ENCODE data around the gene OCRL. TPM values are rescaled to one million over a fixed set of nuclear protein-coding genes. Genes with fewer than 3 reads are reported as not detected.
"Not testable (repeated sequence)": the region's sequence is repeated elsewhere in the genome, so short reads cannot be mapped to it uniquely, and the experiment has no call there.

The OCRL gene
- total RNA-seq, 1 donor from 2014 or later = 49.8 TPM

DNA sequence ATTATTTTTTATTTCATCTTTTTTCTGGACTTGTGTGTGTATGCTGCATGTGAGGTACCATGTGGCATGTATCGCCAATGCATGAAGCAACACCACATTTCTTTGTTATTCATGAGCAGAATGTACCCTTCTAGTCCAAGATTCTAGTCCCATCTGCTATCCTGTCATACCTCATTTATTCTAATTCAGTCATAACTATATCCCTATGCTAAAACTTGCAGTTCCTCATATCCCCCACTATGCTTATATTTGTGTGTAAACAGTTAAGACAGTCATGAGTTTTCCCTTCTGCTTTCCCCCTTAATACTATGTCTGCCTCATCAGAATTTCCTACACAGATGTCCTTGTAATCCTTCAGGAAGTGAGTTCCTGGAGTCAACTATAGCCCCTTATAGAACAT lies 19.7 kb downstream of the OCRL start:
- DNase-seq (ENCODE audit: extremely low spot score, unreplicated experiment) = no peak
- no peak overlapping the region for H3K27ac Mint-ChIP-seq (ENCODE audit: unreplicated experiment)
- H3K4me1 Mint-ChIP-seq (ENCODE audit: unreplicated experiment) = no peaks in the 10 kb centered on the region
- peaks cover 3% of the 10 kb centered on the region for H3K9me3 Mint-ChIP-seq (ENCODE audit: unreplicated experiment)
- H3K4me3 Mint-ChIP-seq (ENCODE audit: unreplicated experiment) = no peak overlapping the region
- H3K27me3 Mint-ChIP-seq (ENCODE audit: unreplicated experiment) = no peaks in the 10 kb centered on the region
- TF ChIP-seq, protein P1, sequence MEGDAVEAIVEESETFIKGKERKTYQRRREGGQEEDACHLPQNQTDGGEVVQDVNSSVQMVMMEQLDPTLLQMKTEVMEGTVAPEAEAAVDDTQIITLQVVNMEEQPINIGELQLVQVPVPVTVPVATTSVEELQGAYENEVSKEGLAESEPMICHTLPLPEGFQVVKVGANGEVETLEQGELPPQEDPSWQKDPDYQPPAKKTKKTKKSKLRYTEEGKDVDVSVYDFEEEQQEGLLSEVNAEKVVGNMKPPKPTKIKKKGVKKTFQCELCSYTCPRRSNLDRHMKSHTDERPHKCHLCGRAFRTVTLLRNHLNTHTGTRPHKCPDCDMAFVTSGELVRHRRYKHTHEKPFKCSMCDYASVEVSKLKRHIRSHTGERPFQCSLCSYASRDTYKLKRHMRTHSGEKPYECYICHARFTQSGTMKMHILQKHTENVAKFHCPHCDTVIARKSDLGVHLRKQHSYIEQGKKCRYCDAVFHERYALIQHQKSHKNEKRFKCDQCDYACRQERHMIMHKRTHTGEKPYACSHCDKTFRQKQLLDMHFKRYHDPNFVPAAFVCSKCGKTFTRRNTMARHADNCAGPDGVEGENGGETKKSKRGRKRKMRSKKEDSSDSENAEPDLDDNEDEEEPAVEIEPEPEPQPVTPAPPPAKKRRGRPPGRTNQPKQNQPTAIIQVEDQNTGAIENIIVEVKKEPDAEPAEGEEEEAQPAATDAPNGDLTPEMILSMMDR (IDR thresholded peaks at IDR 0.05) = no peak
- peaks cover 63% of the 10 kb centered on the region for H3K36me3 Mint-ChIP-seq (ENCODE audit: unreplicated experiment)

DNA sequence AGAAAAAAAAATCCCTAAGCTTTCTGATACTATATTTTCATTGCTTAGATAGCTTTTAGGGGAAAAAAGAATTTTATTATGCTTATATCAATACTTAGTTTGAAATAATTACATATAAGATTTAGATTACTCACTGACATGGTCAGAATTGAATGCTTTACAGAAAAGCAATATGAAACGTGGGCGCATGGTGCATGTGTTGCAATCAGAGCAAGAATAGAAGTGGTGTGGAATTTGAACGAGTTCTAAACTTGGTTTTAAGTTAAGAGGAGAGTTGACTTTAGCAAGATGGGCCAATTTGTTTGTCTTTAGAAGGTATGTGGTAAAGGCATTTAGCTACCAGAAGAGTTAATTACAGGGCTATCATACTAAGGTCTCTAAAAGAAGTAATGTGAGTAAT lies 21.4 kb downstream of the OCRL start:
- H3K27me3 Mint-ChIP-seq (ENCODE audit: unreplicated experiment) = no peaks in the 10 kb centered on the region
- no peak for DNase-seq (ENCODE audit: extremely low spot score, unreplicated experiment)
- no peak overlapping the region for H3K4me3 Mint-ChIP-seq (ENCODE audit: unreplicated experiment)
- peaks cover 71% of the 10 kb centered on the region for H3K36me3 Mint-ChIP-seq (ENCODE audit: unreplicated experiment)
- peaks cover 3% of the 10 kb centered on the region for H3K9me3 Mint-ChIP-seq (ENCODE audit: unreplicated experiment)
- TF ChIP-seq, protein P1 (IDR thresholded peaks at IDR 0.05) = no peak
- H3K4me1 Mint-ChIP-seq (ENCODE audit: unreplicated experiment) = no peaks in the 10 kb centered on the region
- no peak overlapping the region for H3K27ac Mint-ChIP-seq (ENCODE audit: unreplicated experiment)

- H3K36me3 Mint-ChIP-seq (ENCODE audit: unreplicated experiment) = peaks cover 70% of the 10 kb centered on the region
- H3K27ac Mint-ChIP-seq (ENCODE audit: unreplicated experiment); H3K27me3 Mint-ChIP-seq (ENCODE audit: unreplicated experiment); DNase-seq (ENCODE audit: extremely low spot score, unreplicated experiment); H3K4me1 Mint-ChIP-seq (ENCODE audit: unreplicated experiment); H3K4me3 Mint-ChIP-seq (ENCODE audit: unreplicated experiment); H3K9me3 Mint-ChIP-seq (ENCODE audit: unreplicated experiment): not testable (repeated sequence)
Observed at GRCh38 chrX:129564345-129564744, 24.3 kb downstream of the OCRL start.

GRCh38 chrX:129565046-129565650 lies 25.1 kb downstream of the OCRL start:
- Mint-ChIP-seq H3K9me3 (ENCODE audit: unreplicated experiment) (peaks cover 3% of the 10 kb centered on the region), H3K36me3 (ENCODE audit: unreplicated experiment) (peaks cover 69% of the 10 kb centered on the region), H3K4me1 (ENCODE audit: unreplicated experiment) (no peaks in the 10 kb centered on the region), H3K27ac (ENCODE audit: unreplicated experiment) (no peak overlapping the region), H3K27me3 (ENCODE audit: unreplicated experiment) (no peaks in the 10 kb centered on the region), H3K4me3 (ENCODE audit: unreplicated experiment) (no peak overlapping the region)
- TF ChIP-seq, protein P1 (IDR thresholded peaks at IDR 0.05) = no peak
- DNase-seq (ENCODE audit: extremely low spot score, unreplicated experiment) = no peak

GRCh38 chrX:129566073-129566472 lies 26.0 kb downstream of the OCRL start:
- Mint-ChIP-seq H3K36me3 (ENCODE audit: unreplicated experiment) (peaks cover 68% of the 10 kb centered on the region), H3K27ac (ENCODE audit: unreplicated experiment) (no peak overlapping the region), H3K4me3 (ENCODE audit: unreplicated experiment) (no peak overlapping the region), H3K9me3 (ENCODE audit: unreplicated experiment) (peaks cover 3% of the 10 kb centered on the region), H3K27me3 (ENCODE audit: unreplicated experiment) (no peaks in the 10 kb centered on the region), H3K4me1 (ENCODE audit: unreplicated experiment) (no peaks in the 10 kb centered on the region)
- TF ChIP-seq, protein P1 (IDR thresholded peaks at IDR 0.05) = no peak
- DNase-seq (ENCODE audit: extremely low spot score, unreplicated experiment) = no peak

DNA sequence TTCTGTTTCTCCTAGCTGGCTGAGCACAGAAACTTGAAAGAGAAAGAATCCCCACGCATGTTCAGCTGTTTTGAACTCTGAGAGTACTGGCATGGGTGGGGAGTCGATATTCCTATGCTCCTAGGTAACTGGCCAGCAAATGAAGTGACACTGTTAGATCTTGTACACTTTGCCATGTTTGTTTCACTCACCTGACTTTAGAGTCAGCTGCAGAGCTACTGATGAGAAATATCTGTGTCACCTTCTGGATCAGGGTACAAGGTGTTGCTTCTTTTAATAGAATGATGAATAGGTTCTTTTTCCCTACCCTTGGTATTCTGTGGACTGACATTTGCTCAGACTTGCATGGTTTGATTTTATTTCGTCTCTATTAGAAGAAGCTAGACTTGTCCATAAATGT lies 28.3 kb downstream of the OCRL start:
- Mint-ChIP-seq H3K27me3 (ENCODE audit: unreplicated experiment) (no peaks in the 10 kb centered on the region), H3K36me3 (ENCODE audit: unreplicated experiment) (peaks cover 57% of the 10 kb centered on the region), H3K4me3 (ENCODE audit: unreplicated experiment) (no peak overlapping the region), H3K4me1 (ENCODE audit: unreplicated experiment) (peaks cover 4% of the 10 kb centered on the region), H3K27ac (ENCODE audit: unreplicated experiment) (no peak overlapping the region), H3K9me3 (ENCODE audit: unreplicated experiment) (peaks cover 2% of the 10 kb centered on the region)
- TF ChIP-seq, protein P1 (IDR thresholded peaks at IDR 0.05) = no peak
- DNase-seq (ENCODE audit: extremely low spot score, unreplicated experiment) = no peak

Data from osteocyte (in vitro differentiated cells).